Stimulated activated CD4-positive, alpha-beta T cell treated with anti-CD3 and anti-CD28 coated beads, Interleukin-2, amount 100 ng/mL, for 4 hours (primary cell): ENCODE data around the gene ZNF208.
"Not testable (repeated sequence)": the region's sequence is repeated elsewhere in the genome, so short reads cannot be mapped to it uniquely, and the experiment has no call there.

ENCODE experiments used
- DNase-seq: peaks from one replicate; pipeline ENCODE4 v3.0.0-alpha.2; 2020; ENCODE audit warnings: low read depth

Gene ZNF208

DNA sequence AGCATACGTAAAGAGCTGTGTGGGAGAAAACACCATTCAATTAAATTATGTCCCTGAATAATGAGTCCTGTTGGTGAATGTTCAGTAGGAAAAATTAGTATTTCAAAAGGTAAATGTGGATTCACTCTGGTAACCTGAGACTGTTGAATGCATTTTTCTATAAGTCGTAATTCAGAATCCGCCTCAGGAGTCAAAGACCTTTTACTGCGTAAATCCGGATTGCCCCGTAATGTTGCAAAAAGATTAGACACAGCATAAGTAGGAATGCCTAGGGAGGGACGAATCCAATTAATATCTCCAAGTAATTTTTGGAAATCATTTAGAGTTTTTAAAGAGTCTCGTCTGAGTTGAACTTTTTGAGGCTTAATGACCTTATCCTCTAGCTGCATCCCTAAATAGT is 126.0 kb downstream of the ZNF208 start:
- not testable (repeated sequence) for DNase-seq

DNA sequence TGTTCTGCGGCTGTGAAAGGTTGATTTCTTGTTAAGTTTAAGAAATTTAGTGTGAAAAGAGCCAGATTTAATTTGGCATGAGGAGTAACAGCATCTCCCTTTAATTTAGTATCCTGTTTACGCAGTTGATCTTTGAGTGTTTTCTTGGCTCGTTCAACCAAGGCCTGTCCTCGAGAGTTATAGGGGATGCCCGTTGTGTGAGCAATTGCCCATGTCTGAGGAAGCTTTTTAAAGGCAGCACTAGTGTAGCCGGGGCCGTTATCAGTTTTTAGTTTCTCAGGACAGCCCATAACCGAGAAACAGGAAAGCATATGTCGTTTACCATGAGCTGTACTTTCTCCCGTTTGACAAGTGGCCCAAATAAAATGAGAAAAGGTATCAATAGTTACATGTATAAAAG is 127.2 kb downstream of the ZNF208 start:
- no peak for DNase-seq
